CD4-positive, alpha-beta T cell treated with Interleukin-21 for 1 hour (primary cell): Measurements from ENCODE around the gene PHB1.

Source experiments
- DNase-seq: peaks from one replicate; pipeline ENCODE4 v3.0.0-alpha.2; 2020

The PHB1 gene

DNA sequence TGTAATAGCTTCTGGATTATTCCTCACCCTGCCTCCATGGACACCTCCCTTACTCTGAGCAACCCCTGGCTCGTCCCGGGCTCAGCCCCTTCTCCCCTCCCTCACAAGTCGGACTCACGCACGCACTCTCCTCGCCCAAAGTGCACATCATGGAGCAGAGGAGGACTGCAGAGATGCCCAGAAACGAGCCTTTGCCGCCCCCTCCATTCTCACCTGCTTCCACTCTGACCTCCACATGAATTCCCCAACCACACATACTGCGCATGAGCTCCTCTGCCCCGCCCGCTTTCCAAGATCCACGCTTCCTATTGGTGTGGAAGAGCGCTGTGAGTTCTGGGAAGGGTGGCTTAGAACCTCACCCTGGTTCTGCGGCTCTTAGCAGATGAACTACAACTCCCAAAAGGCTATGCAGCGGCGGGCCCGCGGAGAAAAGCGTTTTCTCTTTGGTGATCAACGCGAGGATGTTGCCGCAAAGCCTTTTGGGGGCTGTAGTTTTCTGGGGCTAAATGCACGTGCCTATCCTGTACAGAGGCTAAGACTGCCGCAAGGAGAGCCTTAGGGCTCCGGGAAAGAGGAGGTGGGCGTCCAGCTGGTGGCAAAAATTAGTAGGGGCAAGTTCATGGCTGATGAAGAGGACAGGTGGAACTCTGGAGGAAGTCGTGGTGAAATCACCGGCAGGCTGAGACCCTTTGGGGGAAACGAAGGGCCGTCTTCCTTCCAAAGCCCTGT, at the start of gene PHB1:
Gene PHB1, minus strand, starts transcription at position 261 of the 729 bp plus-strand sequence. CDS start 1,618 bp downstream, outside the sequence.
- peak; percentile 98 for DNase-seq

DNA sequence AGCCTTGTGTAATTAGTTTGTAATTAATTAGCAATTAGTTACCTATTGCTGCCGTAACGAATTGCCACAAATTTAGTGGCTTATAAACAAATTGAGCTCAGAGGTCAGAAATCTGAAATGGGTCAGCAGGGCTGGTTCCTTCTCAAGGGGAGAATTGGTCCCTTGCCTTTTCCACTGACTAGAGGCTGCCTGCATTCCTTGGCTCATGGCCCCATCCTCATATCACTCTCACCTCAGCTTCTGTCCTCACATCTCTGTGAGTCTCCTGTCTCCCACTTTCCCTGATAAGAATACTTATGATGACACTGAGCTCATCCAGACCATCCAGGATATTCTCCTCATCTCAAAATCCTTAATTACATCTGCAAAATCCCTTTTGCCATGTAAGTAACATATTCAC, 49.4 kb upstream of the PHB1 start:
- no peak for DNase-seq

DNA sequence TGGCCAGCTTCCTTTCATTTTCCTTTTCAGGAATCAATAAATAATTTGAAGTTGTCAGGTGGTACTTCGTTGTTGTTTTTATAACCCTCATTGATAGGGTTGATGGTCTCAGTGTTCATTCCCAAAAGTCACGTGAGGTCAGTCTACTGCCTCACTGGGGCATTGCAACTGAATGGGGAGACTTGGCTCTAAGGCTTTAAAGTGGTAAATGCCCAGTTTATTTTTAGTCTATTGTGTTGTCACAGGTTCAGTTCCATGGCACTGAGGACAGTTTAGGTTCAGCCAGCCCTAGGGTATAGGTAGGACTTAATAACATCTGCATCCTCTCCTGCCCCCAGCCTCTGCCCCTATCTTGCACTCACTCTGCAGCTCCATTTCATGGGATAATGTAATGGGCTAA, 46.9 kb upstream of the PHB1 start:
- DNase-seq: no peak

GRCh38 chr17:49460401-49460800, 45.7 kb upstream of the PHB1 start:
- no peak for DNase-seq

- no peak for DNase-seq
Observed at GRCh38 chr17:49459401-49459984, 44.8 kb upstream of the PHB1 start.

DNA sequence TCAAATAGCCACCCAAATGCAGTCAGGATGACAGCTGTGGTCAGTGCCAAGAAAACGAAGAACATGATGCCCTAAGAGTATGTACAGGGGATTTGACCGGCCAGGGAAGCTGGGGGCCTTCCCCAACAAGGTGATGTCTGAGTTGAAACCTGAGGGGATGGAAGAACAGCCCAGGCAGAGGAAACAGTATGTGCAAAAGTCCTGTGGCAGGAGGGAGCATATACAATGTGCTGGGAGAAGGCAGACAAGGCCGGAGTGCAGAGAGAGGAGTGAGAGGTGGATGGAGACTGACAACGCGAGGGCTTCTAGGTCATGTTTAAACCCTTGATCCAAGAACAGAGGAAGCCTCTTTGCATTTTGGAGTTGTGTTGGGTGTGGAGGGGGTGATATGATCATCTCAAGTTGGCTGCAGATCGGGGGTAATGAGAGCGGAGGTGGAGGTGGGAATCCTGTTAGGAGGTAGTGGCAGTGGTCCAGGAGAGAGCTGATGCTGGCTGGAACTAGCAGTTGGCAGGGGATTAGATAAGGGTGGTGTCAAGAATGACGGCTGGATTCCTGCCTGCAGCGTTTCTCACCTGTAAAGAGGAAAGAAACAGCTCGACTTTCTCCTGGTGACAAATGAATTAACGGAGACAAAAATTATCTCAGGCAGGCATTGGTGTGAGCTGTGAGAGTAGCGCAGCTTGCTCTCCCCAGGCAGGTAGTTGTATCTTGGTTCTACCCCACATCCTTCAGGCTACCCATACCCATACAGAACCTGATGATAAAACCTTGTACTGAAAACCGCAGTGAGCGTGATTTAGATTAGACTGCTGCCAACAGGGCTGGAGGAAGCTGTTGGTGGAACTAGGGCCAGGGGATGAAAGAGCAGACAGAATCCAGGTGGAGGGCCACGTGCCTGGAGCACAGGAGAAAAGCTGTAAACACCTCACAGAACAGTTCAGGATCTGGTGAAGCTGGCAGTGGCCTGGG, 43.2 kb upstream of the PHB1 start:
- DNase-seq: no peak

GRCh38 chr17:49456183-49456965, 41.7 kb upstream of the PHB1 start:
- no peak for DNase-seq

DNA sequence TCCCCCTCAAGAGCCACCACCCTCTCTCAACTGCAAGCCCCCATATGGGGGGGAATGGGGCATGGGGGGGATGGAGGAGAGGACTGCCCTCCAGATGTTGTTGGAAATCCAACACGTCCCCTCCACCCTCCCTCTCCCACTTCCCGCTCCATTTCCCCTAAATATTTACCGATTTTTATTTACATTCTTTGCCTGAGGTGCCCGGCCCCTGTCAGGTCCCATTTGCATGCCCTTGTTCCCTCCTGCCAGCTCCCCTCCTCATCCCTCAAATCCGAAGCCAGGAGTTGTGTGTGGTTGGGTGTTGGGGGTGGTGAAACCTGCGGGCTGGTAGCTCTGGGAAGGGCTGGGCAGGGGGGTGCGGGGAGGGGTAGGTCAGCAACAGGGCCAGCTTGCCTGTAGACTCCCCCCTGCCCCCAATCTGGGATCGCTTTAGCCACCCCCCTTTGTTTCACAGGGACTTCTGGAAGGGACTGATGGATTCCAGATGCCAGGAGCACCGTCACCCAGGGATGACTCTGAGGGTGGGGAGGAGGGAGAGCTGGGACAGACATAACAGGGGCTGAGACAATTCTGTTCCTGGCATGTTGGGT, 40.7 kb upstream of the PHB1 start:
- DNase-seq: no peak

DNA sequence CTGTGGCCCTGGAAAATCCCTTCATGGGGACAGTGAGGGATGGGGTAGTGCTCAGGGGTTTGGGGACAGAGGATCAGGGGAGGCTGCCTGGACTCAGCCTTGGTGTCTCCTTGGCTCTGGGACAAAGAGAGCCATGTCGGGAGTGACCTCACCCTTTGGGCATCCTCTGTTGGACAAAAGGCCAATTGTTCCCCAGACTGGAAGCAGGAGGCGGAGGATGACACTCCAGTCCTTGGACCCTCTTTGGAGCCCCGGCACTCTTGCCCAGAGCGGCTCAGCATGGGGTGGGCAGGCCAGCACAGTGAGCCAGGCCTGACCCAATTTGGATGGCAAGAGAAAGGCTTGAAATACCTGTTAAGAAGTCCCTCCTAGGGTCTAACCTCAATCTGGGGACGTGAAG, 39.4 kb upstream of the PHB1 start:
- no peak for DNase-seq

GRCh38 chr17:49452661-49453060, 38.0 kb upstream of the PHB1 start:
- DNase-seq: no peak

- DNase-seq: no peak
Observed at GRCh38 chr17:49452201-49452600, 37.5 kb upstream of the PHB1 start.

DNA sequence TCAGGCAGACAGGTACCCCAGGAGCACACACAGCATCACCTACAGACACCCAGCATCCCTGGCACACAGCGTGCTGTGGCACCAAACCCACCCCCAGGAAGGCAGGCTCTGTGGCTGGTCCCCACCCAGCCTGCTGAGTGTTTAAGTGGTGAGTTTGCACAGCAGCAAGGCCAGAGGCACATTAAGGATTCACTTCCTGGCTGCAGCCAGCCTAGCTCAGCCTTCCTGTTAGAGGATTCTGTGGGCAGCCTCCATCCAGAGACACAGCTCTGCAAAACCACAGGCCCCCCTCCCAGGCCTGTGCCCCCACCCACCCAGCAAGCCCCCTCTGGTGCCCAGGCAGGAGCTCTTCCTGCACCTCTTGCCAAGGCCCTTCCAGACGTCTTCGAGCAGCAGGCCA, 36.1 kb upstream of the PHB1 start:
- no peak for DNase-seq

- DNase-seq: no peak
Observed at GRCh38 chr17:49450181-49450580, 35.5 kb upstream of the PHB1 start.

DNA sequence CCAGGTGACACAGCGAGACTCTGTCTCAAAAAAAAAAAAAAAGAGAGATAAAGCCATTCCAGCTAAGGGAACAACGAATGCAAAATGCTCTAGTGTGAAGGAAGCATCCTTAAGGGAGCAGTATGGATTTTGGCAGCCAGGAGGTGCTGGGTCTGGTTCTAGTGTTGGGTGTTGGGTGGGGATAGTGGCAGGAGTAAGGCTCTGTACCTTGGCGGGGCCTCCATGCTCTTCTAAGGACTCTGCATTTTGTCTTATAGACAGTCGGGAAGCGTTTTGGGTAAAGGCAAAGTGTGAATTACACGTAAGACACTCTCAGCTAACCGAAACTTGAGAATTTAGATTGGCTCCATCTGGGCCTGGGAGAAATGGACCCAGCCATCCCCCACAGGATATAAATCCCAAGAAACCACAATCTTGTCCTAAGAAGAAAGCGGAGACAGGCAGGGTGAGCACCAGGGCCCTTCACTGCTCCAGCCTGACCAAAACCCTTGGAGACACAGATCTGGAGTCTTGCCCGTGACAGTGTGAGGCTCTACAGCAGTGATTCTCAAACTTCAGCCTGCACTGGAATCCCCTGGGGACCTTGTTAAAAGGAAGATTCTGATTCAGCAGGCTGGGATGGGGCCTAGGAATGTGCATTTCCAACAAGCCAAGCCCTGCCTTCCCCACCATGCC, 33.1 kb upstream of the PHB1 start:
- DNase-seq: no peak

GRCh38 chr17:49445591-49445990, 30.9 kb upstream of the PHB1 start:
- no peak for DNase-seq

- no peak for DNase-seq
Observed at GRCh38 chr17:49444384-49444783, 29.7 kb upstream of the PHB1 start.

- DNase-seq: no peak
Observed at GRCh38 chr17:49443862-49444261, 29.2 kb upstream of the PHB1 start.

- no peak for DNase-seq
Observed at GRCh38 chr17:49442041-49442440, 27.4 kb upstream of the PHB1 start.

DNA sequence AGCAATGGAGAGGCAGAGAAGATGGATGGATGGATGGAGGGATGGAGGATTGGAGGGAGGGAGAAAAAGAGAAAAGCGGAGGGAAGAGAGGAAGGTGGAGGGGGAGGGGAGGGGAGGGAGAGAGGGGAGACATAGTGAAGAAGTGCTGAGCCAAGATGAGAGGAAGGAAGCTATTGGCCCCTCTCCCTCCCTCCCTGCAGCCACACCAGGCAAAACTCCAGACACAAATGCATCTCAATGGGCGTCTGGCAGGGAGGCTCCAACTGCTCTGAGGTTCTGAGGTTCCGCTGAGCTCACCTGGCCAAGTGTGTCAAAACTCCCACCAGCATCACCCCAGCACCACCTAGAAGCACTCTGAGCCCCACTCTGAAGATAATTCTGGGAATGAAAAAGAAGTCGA, 26.9 kb upstream of the PHB1 start:
- no peak for DNase-seq

GRCh38 chr17:49440581-49440980, 25.9 kb upstream of the PHB1 start:
- no peak for DNase-seq

GRCh38 chr17:49439673-49440571, 25.2 kb upstream of the PHB1 start:
- DNase-seq: no peak
